Mucosa of rectum (tissue), 2 donors: ENCODE measurements around the gene ACTN2.

Source experiments
- H3K27ac ChIP-seq, 2 donors: one replicate each; pipeline ENCODE4 v1.7.0; 2013; ENCODE audit warnings: inconsistent platforms in 2 of 2, low read depth in 2 of 2, low read length in 2 of 2
- H3K27me3 ChIP-seq, 2 donors: one replicate each; pipeline ENCODE4 v1.7.0; 2013; ENCODE audit warnings: low read length in 2 of 2; ENCODE audit not compliant: control insufficient read depth in 2 of 2, insufficient read depth in 2 of 2
- H3K36me3 ChIP-seq, 2 donors: one replicate each; pipeline ENCODE4 v1.7.0; 2013; ENCODE audit warnings: low read length in 2 of 2; ENCODE audit not compliant: control insufficient read depth in 2 of 2, insufficient read depth in 2 of 2
- H3K4me1 ChIP-seq, 2 donors: one replicate each; pipeline ENCODE4 v1.7.0; 2013; ENCODE audit warnings: low read length in 2 of 2, mild to moderate bottlenecking in 1 of 2; ENCODE audit not compliant: control insufficient read depth in 2 of 2, insufficient read depth in 2 of 2
- H3K4me3 ChIP-seq, 2 donors: one replicate each; pipeline ENCODE4 v1.7.0; 2013; ENCODE audit warnings: low read length in 2 of 2
- H3K9ac ChIP-seq, 2 donors: one replicate each; pipeline ENCODE4 v1.7.0; 2013; ENCODE audit warnings: low read length in 2 of 2, low read depth in 1 of 2, mild to moderate bottlenecking in 1 of 2
- H3K9me3 ChIP-seq, 2 donors: one replicate each; pipeline ENCODE4 v1.7.0; 2013; ENCODE audit warnings: low read length in 2 of 2; ENCODE audit not compliant: control insufficient read depth in 2 of 2
- donor health status: healthy.
- donor health status: Normal muscosa, but diverticular disease.

ACTN2 gene

GRCh38 chr1:236809148-236809547 is 122.8 kb downstream of the ACTN2 start:
- Histone ChIP-seq H3K27ac (no peak overlapping the region), H3K4me1 (no peaks in the 10 kb centered on the region), H3K36me3 (peaks cover 20 to 31% of the 10 kb centered on the region in 2 donors), H3K4me3 (no peak overlapping the region), H3K27me3 (no peaks in the 10 kb centered on the region), H3K9me3 (no peaks in the 10 kb centered on the region), H3K9ac (no peak overlapping the region)

GRCh38 chr1:236810018-236810417 is 123.7 kb downstream of the ACTN2 start:
- H3K9ac ChIP-seq: no peak overlapping the region
- no peaks in the 10 kb centered on the region for H3K4me1 ChIP-seq
- H3K27me3 ChIP-seq: no peaks in the 10 kb centered on the region
- H3K36me3 ChIP-seq: peaks cover 18 to 31% of the 10 kb centered on the region in 2 donors
- H3K9me3 ChIP-seq: no peaks in the 10 kb centered on the region
- H3K4me3 ChIP-seq: no peak overlapping the region
- H3K27ac ChIP-seq: no peak overlapping the region

- no peak overlapping the region for H3K4me3 ChIP-seq
Measured at GRCh38 chr1:236812334-236813030, 126.2 kb downstream of the ACTN2 start.

More at GRCh38 chr1:236812334-236813030, 126.2 kb downstream of the ACTN2 start:
- Histone ChIP-seq H3K9ac (no peak overlapping the region), H3K4me1 (no peaks in the 10 kb centered on the region), H3K27me3 (no peaks in the 10 kb centered on the region), H3K36me3 (peaks cover 27 to 38% of the 10 kb centered on the region in 2 donors), H3K27ac (no peak overlapping the region), H3K9me3 (no peaks in the 10 kb centered on the region)
